Astrocyte of the hippocampus (primary cell): Measurements from ENCODE around the gene PKDCC.
A peak's percentile ranks its signal among the peaks of the same experiment; 100 is the strongest.

ENCODE experiments used
- DNase-seq: peaks from one replicate; pipeline ENCODE4 v3.0.0; 2011; ENCODE audit warnings: low read depth, low spot score

Gene PKDCC

DNA sequence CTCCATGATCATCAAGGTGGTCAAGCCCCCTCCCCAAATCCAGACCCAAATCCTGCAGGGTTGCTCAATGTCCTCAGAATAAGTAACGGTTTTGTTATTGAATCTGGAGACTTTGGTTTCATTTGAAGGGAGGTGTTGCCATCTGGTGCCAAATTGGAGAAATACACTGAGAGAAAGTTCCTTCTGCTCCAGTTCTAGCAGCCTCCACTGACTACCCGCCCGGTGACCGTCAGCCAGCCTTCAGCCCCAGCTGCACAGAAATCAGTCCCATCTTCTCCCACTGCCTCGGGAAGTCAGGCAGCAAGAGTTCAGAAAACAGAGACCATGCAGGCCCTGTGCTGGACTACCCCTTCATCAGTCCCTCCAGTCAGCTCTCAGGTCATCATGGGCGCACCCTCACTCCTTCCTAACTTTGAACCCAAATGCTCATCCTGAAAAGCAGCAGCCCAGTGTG is 38.7 kb downstream of the PKDCC start:
- peak; percentile 81 for DNase-seq

DNA sequence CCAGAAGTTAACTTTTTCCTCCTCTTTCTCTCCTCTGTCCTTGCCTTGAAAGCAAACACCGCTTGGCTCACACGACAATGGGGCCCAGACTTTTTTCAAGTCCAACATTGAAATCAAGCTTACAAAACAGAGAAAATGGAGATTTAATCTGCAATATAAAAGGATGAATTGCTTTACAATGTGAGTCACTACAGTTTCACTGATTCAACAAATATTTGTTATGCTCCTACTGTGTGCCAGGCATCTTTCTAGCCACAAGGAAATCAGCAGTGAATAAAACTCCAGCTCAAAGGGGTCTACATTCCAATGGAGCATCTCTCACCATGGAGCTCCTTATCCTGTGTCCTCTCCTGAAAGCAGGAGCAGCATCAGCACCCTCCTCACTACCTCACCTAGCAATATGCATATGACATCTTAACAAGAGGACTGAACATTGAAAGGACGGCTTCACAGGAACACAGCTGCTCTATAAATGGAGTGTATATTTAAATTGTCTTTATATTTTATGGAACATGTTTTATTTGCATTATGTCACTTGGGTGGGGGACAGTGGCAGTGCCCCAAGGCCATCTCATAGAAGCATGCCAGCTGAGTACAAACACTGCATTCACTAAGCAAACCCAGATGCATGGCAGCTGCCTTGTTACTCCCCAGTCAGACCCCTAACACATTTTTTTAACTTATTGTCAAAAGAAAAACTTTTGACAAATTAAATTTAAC is 39.5 kb downstream of the PKDCC start:
- DNase-seq = no peak

DNA sequence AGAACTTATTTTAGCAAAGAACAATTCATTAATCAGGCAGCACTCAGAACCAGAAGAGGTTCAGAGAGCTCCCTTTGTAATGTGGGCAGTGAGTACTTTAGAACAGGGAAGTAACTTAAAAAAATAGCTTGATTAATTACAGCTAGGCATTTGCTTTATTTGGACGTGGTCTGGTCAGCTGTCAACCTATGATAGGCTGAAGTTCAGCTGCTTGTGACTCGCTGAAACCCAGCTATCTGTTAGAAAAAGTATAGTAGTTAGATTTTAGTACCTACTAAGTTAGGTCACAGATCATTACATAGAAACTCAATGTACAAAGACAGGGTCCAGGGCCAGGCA is 40.0 kb downstream of the PKDCC start:
- DNase-seq = no peak

DNA sequence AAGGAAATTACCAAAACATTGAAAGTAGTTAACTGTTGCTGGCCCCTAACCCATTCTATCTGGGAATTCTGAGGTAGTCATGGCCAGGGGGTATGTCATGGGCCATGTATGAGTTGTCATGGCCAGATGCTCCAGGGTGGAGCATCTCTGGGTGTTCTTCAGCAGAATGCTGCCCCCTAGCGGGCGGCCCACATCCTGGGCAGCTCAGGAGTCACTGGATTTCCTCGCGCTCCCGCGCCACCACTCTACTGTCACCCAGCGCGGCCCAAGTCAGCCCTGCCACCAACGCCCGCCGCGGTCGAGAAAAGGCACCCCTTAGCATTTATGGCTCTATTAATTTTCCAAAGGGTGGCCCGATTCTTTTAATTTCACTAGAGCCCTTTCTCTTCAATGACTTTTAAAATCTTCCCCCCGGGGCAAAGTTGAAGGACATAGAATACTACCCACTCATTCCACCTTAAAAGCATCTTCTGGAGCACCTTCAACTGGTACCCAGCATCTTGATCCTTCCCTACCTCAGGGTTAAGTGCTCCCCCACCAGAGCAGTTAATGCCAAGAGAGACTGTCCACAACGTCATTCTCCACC is 41.6 kb downstream of the PKDCC start:
- DNase-seq = peak; percentile 53

DNA sequence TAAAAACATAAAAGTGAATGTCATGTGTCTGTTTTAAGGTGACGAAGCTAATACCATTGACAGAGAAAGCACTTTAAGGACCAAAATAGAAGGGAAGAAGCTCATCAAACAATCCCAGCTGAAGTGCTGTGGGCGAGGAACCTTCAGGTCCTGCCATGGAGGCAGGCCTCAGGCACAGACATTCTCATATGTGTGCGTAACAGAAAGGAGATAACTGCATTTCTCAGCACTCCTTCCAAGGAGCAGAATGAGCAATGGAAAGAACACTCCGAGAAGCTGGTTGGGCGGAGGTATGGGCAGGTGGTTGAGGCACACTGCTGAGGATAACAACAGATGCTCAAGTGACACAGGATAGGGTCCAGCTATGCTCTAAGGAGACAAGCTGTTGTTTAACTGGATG is 42.4 kb downstream of the PKDCC start:
- DNase-seq = no peak

DNA sequence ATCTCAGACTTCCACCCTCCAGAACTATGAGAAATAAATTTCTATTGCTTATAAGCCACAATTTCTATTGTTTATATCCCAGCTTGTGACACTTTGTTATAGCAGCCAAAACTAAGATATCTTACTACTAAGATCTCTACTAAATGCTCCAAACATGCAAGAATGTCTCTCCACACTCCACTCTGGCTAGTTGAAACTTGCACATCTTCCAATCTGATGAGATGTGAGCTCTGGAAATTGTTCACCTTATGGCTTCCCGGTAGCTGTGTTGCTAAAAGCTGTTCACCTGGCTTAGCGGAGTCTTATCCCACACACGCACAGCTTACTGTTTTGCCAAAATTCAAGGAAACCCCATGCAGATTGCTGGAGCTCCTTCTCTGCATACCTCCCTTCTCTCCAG is 43.9 kb downstream of the PKDCC start:
- no peak for DNase-seq

DNA sequence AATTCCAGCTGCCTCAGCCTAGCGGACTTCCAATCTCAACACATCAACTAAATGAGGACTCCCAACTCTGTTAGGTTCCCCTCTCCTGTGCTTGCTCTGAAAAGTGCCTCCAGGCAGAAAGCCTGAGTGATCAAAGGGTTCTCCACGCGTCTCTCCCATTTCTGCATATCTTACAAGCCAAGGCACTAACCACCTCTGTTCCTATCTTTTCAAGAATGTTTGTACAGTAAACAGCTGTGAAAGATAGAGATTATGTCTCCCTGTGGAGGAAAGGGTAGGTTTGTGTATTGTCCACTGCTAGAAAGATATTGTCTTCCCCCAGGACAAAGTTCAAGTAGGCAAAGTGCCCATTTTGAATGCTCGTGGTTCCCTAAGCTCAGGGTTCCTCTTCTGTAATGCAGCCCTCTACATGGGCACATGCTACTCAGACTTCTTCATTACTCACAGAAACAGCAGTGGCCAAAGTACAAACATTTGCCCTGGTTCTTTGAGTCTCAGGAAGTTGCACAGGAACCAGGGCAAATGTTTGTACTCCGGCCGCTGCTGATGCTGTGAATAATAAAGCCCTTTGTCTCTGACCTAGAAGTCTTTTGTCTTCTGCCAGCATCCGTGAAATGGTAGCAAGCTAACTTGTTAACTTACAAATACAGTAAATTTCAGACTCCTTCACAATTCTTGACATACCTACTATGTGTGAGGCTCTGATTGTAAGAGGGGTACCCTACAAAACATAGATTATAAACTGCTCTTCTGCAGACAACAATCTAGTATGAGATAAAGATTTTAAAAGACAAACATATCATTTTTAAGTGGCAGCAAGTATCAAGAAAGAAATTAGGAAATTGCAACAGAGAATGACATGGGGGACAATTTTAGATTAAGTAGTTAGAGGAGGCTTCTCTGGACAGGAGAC is 44.5 kb downstream of the PKDCC start:
- peak; percentile 67 for DNase-seq

DNA sequence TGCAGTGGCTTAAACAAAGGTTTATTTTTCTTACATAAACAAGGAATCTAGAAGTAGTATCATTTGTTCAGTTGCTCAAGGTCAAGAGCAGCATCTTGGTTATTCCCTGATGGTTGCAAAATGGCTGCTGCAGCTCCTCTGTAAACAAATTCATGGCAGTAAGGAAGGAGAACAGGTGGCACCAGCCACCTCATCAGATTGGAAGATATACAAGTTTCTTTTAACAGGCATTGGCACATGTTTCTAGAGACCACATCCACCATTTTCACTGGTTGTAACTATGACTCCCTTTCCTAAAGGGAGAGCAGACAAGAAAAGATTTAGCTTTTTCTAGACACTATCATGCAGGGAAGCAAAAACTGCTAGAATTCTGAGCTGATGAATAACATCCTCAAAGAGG is 46.3 kb downstream of the PKDCC start:
- no peak for DNase-seq

DNA sequence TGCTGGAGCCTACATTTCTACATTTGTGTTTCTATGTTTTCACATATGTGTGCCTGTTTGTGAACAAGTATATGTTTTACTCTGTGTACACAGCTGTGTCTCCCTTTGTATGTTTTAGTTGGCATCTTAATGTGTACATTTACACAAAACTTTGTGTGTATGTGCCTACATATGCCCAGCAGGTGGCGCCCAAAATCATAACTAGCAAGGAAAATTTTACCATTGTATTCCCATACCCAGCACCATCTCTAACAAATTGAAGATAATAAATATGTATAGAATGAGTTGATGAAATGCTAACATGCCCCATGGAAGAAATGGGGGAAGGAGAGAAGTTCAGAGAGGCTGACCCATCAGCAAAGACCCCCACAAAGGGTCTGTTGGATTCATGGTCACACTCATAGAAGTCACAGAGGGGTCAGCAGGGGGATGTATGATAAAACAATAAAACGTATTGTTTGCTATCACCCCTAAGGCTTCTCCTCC is 48.1 kb downstream of the PKDCC start:
- DNase-seq = peak; percentile 82

DNA sequence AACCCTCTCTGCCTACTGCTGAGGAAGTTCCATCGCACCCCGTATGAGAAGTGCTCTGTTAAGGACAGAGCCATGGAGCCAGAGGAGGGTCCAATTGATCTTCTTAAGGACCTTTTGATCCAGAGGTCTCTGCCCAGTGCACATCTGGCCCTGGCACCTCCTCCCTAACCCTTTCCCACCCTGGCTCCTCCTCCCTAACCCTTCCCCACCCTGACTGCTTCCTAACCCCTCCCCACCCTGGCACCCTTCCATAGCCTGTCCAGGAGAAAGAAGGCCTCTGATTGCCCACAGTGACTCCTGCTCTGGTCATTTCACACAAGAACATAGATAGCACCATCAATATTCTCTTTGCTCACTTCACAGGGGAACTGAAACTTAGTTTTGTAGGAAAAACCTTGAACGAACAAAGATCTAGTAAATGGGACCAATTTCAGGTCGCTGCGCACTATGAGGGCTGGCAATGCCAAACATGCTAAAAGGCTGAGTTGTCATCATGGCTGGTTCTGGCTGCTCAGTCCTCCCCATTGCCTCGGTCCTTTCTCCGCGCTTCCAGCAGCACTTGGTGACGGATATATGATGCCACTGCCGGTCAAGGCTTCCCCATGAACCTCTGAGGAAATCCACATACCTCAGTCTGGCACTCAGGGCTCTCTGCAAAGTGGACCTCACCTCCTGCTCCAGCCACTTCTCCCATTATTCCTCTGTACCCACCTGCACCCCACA is 49.2 kb downstream of the PKDCC start:
- no peak for DNase-seq

DNA sequence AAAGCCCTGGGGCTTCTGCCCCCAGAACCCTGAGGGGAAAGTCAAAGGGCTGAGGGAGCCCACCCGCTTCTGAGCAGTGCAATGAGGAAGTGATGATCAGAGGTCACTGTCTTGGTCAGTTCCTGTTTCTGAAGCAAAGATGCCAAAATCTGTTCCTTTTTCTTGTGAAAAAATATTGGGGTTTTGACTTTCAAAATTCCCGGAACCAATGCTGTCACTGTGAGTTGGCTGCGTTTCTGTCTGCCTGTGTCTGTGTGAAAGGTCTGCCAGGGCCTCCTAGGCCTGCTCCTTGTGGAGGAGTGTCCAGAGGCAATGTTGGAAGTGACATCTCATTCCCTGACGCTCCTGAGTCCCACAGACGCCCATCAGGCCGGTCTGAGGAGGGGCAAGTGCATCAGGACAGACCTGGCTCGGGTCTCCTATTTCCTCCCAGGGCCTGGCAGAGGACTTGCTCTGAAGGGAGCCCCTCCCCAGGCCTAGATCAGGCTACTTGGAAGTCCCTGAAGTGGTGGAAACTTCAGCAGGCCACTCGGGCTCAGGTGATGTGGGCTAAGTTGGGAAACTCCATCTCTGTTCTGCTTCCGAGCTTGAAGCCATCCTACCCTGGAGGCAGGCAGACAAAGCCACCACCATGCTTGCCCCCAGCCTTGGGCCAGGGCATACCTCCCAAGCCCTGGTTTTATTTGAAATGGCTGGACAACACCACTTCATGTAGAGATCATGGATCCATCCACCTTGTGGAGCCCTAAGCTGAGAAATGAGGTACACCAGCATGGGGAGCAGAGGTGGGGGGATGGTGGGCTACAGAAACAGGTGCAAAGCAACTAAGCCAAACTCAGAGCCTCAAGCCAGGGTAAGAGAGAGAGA is 51.0 kb downstream of the PKDCC start:
- no peak for DNase-seq

DNA sequence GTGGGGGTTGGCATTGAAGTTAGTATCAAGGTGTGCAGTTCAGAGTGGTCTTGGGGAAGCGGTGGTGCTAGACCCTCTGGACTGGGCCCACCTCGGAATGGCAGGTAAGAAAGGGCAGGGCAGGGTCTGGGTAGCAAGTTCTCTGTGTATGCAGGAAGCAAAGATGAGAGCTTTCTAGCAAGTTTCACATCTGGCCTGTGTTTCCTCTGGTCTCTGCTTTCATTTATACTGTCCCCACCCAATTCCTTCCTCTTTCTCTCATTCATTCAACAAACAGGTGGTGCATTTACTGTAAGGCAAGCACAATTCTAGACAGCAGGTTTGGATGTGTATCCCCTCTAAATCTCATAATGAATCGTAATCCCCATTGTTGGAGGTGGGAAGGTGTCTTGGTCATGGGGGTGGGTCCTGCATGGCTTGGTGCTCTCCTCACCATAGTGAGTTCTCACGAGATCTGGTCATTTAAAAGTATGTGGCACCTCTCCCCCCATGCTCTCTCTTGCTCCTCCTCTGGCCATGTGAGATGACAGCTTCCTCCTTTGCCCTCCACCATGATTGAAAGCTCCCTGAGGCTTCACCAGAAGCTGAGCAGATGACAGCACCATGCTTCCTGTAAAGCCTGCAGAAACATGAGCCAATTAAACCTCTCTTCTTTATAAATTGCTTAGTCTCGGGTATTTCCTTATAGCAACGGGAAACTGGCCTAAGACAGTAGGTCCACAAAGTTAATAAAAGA is 51.8 kb downstream of the PKDCC start:
- no peak for DNase-seq

DNA sequence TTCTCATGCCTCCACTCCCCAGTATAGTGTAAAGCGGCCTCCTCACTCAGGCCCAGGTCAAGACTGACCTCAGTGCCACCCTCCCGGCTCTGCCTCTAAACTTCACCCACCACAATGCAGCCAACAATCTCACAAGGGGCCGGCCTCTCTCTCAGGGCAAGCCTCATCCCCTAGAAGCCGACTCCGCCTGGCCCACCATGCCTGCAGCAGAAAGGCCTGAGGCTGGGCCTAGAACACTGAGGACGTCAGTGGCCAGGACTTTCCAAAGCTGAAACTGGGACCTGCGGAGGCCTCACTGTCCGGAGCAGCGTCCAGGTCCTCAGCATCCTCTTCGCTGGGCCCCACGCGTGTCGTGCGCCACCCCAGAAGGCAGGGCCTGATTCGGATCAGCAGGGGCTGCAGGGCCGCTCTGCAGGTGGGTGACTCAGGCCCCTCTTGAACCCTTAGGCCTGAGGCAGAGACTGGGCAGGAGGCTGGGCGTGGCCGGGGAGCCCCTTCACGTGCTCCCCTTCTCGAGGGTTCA is 52.9 kb downstream of the PKDCC start:
- DNase-seq = no peak

DNA sequence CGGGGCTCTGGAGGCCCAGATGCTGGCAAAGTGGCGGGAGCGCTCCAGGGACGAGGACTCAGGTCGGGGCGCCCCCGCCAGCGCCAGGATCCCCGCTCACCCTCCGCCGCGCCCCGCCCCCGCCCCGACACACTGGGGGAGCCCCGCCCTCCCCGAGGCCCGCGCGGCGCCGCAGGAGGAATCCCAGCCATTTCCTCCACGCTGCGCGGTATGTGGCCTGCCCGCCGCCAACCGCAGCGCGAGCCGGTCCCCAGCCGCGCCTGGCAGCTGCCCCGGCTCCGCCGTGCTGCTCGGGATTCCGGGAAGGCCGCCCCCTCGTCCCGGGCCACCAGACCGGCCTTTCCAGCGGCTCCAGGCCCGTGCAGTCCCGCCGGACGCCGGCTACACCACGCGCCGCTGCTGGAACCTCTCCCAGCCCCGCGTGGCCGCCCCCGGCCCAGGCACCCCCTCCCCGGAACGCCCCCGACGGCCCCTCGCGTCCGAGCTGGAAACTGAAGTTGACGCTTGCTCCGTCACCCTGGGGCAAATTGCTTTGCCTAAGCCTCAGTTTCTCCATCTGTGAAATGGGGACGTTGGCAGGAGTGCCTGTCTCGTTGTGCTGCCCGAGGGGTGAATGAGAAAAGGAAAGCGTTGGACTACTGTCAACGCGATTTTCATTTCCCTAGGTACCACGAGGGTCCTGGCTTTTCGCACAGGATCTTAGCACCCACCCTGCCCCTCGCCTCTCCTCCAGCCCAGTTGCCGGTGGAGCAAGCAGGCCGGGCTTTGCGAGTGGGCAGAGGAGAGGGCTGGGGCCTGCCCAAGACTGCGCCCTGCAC is 53.6 kb downstream of the PKDCC start:
- peak; percentile 95 for DNase-seq

DNA sequence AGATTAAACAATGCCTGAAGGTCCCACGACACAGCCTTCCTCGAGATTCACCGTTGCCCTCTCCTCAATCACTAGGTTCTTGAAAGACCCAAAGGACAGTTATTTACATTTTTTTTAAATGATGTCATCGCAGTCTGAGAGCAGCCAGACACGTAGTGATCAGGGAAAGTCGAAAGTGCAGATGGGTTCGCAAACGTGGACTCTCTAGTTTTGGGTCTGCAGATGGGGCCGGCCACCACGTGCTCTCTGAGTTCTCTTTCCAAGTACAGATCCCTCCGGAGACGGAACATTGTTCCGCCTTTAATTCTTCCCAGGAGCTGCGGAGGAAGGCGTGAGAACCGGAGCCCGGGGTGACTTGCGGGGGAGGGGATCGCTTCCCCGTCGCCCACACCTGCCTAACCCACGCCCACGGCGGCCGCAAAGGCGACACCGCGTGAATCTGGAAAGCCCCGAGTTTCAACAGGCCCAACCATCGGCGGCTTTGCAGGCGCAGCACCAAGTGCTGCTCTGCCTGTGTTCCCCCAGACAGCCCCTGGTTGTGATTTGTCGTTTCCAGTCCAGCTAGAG is 54.3 kb downstream of the PKDCC start:
- peak; percentile 72 for DNase-seq

DNA sequence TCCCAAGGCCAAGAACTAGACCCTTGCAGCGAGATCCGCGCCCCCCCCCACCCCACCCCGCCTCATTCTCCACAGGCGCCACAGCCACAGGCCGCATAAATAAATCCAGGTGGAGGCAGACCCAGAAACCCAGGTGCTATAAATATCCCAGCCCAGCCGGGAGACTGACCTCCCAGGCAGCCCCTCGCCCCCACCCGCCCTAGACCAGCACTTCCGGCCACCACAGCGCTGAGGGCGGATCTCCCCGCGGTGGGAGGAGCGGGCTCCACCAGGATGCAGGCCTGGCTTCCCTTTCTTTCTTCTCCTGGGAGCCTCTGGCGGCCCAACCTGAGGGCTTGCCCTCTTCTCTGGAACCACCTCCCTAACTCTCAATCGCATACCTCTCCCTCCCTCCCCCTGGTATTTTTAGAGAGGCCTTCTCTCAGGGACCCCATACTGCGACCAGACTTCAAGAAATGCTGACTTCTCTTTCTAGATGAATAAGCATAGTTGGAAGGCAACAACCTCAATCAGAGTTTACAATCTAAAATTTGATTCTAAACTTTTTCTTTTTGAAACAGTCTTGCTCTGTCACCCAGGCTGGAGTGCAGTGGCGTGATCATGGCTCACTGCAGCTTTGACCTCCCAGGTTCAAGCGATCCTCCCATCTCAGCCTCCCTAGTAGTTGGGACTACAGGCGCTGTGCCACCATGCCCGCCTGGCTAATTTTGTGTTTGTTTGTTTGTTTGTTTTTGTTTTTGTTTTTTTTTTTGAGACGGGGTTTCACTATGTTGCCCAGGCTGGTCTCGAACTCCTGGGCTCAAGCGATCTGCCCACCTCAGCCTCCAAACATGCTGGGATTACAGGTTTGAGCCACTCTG is 55.0 kb downstream of the PKDCC start:
- DNase-seq = peak; percentile 56

DNA sequence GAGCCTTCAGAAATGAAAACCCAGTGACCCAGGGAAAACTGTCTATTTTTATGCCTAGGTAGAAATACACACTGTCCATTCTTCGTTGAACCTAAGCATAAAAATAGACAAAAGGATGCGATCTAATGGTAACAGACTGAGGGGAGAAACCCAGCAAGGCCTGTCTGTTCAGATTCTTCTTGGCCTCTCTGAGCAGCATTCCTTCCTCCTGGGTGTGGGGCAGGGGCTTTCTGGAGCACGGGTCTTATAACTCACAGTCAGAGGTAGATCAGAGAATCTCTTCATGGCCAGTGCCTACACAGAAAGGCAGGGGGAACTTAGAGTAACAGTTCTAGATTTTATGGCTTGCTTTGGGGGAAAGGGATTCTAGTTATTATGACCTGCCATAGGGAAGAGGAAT is 56.0 kb downstream of the PKDCC start:
- no peak for DNase-seq

DNA sequence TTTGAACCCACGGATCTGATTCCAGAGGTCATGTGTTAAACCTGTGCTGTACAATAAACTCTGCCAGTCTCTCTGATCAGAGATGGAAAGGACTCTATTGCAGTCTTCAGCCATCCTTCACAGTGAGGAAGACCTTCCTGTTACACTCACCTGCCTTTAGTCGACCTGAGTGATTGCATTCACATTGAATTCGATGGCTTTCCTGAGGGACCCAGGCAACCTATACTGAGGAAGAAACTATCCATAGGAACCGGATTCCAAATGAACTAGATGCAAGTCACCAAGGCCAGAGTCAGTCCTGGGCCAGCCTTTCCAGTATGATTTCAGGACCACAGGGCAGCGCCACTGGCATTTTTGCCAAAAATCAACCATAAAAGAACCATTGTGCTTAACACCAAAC is 56.8 kb downstream of the PKDCC start:
- no peak for DNase-seq
